ENCODE measurements around the gene B4GALT2.

DNA sequence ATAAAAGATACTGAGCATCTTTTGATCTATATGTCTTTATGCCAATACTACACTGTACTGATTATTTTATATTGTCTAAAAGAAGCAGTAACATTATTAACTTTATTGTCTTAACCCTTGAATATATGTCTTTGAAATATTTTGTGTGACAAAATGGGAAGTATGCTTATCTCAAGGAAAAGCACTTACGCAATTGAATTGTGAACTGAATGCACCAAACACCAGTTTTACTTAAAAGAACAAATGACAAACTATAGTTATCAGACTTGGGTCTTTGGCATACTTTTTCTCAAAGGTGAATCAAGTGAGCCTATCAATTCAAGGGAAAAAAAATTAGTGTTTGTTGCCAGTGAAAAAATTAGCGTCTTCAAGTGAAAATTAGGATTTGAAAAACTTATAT lies 61.4 kb downstream of the B4GALT2 start:
- TF ChIP-seq, protein P1, sequence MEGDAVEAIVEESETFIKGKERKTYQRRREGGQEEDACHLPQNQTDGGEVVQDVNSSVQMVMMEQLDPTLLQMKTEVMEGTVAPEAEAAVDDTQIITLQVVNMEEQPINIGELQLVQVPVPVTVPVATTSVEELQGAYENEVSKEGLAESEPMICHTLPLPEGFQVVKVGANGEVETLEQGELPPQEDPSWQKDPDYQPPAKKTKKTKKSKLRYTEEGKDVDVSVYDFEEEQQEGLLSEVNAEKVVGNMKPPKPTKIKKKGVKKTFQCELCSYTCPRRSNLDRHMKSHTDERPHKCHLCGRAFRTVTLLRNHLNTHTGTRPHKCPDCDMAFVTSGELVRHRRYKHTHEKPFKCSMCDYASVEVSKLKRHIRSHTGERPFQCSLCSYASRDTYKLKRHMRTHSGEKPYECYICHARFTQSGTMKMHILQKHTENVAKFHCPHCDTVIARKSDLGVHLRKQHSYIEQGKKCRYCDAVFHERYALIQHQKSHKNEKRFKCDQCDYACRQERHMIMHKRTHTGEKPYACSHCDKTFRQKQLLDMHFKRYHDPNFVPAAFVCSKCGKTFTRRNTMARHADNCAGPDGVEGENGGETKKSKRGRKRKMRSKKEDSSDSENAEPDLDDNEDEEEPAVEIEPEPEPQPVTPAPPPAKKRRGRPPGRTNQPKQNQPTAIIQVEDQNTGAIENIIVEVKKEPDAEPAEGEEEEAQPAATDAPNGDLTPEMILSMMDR (conservative IDR thresholded peaks at IDR 0.05): no peak
- no peak for TF ChIP-seq ZFX (IDR thresholded peaks at IDR 0.05)

Measured in C4-2B (cell line).